ENCODE data around the gene HAVCR1. TPM values are rescaled to one million over a fixed set of nuclear protein-coding genes. Genes with fewer than 3 reads are reported as not detected.

HAVCR1 gene
- not detected in 2 replicates for total RNA-seq

GRCh38 chr5:157059093-157059539, at the start of gene HAVCR1:
HAVCR1 (minus strand) TSS chr5:157059116; CDS start chr5:157057943, 1,173 bp downstream.

Other genes starting within 250 kb of the HAVCR1 start
- gene PPP1R2B, start 208.8 kb downstream of the HAVCR1 start, total RNA-seq, result not detected in 2 replicates
- not detected in 2 replicates for gene TIMD4, start 95.9 kb downstream of the HAVCR1 start, total RNA-seq
- gene HAVCR2, start 49.9 kb upstream of the HAVCR1 start, total RNA-seq, result not detected in 2 replicates
- gene MED7, start 83.7 kb upstream of the HAVCR1 start, total RNA-seq, result 6.2 and 7.6 TPM in 2 replicates
- gene GARIN3, start 107.1 kb upstream of the HAVCR1 start, total RNA-seq, result not detected in 2 replicates
- not detected in 2 replicates for gene ITK, start 121.7 kb upstream of the HAVCR1 start, total RNA-seq
- gene CYFIP2, start 207.0 kb upstream of the HAVCR1 start, total RNA-seq, result 10.8 and 11.7 TPM in 2 replicates

All from airway epithelial cell (primary cell).